Measurements from ENCODE around the gene UGGT2.
"Not testable (repeated sequence)": the region's sequence is repeated elsewhere in the genome, so short reads cannot be mapped to it uniquely, and the experiment has no call there.

The UGGT2 gene

DNA sequence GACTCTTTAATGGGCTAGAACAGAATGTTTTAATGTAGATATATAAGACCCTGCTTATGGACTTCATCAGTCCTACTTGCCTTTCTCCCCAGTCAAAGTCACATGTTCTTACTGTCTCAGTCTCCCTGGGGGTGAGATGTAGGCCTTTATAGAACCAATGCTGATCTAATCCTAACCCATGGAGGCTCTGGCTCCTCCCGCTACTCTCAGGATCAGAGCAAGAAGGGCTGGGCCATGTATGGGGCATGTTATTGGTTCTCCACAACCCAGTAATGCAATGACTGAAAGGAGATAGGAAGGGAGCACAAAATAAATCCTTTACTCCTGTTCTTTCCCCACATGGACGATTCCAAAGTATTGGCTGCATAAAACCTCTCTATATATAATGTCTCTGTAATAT is 82.3 kb downstream of the UGGT2 start:
- no peak for DNase-seq

GRCh38 chr13:95968906-95969305 is 84.3 kb downstream of the UGGT2 start:
- DNase-seq = no peak

DNA sequence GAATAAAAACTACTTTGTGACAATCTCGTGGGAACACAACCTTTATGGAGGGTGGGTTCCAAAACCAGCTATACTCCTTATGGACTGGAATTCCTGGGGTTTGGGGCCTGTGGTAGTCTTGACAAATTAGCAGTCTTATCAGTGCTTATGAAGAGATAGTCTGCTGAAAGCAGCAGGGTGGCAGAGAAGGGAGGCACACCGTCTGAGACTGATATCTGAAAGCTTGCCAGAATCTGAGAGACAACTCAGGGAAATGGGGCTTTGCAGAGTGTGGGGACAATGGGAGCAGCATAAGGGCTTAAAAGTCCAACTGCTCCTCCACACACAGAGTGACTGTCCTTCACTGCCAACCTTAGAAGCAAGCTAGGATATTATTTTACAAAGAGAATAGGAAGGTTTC is 95.9 kb downstream of the UGGT2 start:
- DNase-seq = peak; percentile 34

DNA sequence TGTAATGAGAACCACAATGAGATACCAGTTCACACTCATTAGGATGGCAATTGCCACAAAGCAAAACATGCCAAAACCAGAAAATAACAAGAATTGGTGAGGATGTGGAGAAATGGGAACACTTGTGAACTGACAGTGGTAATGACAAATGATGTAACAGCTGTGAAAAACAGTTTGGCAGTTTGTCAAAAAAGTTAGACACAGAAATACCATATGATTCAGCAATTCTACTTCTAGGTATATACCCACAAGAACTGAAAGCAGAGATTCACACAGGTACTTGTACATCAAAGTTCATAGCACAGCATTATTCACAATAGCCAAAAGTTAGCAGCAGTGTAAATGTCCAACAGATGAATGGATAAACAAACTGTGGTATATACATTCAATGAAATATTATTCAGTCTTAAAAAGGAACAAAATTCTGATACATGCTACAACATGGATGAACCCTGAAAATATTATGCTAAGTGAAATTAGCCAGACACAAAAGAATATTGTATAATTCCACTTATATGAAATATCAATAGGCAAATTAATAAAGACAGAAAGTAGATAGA is 96.5 kb downstream of the UGGT2 start:
- DNase-seq = peak; percentile 22

DNA sequence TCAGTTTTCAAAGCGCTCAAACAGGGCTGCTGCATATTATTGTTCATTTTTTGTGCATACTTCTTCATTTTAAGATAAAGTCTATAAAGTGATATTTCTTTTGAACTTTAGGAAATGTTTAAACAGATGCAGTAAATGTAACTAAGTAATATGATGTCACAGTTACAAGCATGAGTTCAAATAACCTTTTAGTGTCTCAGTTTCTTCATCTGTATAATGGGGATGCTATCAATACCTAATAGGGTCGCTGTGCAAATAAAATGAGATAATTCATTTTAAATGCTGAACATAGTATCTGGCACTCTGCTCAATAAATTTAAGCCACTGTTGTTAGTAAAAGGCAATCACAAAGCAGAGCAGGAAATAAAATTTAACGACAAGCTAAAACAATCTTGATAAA is 97.5 kb downstream of the UGGT2 start:
- DNase-seq = no peak

- no peak for DNase-seq
Observed at GRCh38 chr13:95955255-95955654, 97.9 kb downstream of the UGGT2 start.

GRCh38 chr13:95954266-95954665 is 98.9 kb downstream of the UGGT2 start:
- no peak for DNase-seq

- no peak for DNase-seq
Observed at GRCh38 chr13:95950103-95950502, 103.1 kb downstream of the UGGT2 start.

- peak; percentile 26 for DNase-seq
Observed at GRCh38 chr13:95948656-95949055, 104.5 kb downstream of the UGGT2 start.

DNA sequence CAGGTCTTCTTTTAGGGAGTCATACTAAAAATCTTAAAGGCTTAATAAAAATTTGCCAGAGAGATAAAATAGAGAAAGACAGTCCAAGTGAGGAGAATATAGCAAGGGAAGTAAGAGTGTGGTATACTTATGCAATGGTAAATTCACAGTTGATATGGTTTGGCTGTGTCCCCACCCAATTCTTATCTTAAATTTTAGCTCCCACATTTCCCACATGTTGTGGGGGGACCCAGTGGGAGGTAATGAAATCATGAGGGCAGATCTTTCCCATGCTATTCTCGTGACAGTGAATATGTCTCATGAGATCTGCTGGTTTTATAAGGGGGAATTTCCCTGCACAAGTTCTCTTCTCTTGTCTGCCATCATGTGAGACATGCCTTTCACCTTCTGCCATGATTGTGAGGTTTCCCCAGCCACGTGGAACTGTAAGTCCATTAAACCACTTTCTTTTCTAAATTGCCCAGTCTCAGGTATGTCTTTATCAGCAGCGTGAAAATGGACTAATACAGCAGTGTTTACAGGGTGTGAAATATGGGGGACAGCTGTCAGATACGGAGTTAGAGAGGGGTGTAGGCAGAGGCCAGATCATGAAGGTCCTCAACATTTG is 115.4 kb downstream of the UGGT2 start:
- peak; percentile 76 for DNase-seq

GRCh38 chr13:95931300-95932025 is 121.7 kb downstream of the UGGT2 start:
- no peak for DNase-seq

DNA sequence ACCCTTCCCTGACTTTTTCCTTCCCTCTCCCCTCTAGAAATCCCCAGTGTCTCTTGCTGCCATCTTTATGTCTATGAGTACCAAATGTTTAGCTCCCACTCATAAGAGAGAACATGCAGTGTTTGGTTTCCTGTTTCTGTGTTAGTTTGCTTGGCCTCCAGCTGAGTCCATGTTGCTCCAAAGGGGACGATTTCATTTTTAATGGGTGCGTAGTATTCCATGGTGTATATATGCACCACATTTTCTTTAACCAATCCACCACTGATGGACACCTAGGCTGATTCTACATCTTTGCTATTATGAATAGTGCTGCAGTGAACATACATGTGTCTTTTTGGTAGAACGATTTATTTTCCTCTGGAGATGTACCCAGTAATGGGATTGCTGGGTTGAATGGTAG is 123.8 kb downstream of the UGGT2 start:
- DNase-seq = no peak

- DNase-seq = not testable (repeated sequence)
Observed at GRCh38 chr13:95928367-95928906, 124.8 kb downstream of the UGGT2 start.

DNA sequence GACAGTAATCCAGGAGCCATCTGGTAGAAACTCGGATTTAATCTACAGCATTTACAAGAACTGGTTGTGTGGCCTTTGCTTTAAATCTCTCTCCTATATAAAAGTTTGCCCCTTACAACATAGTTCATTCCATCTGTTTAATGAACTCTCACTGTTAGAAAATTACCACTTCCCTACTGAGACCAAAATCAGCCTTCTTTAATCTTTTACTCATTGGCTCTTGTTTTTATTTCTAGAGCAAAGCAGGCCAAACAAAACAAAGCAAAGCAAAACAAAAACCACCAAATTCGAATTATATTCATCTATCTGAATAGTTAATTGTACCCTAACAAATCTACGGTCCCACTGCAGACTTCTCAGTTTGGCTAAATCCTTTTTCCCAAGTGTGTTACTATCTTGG is 127.0 kb downstream of the UGGT2 start:
- DNase-seq = no peak

- DNase-seq = peak; percentile 70
Observed at GRCh38 chr13:95924389-95924994, 128.7 kb downstream of the UGGT2 start.

- DNase-seq = peak; percentile 6
Observed at GRCh38 chr13:95921485-95921884, 131.7 kb downstream of the UGGT2 start.

DNA sequence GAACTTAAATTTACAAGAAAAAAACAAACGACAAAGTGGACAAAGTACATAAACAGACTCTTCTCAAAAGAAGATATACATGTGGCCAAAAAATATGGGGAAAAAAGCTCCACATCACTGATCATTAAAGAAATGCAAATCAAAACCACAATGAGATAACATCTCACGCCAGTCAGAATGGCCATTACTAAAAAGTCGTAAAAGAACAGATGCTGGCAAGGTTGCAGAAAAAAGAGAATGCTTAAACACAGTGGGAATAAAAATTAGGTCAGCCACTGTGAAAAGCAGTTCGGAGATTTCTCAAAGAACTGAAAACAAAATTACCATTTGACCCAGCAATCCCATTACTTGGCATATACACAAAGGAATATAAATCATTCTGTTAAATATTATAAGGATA is 132.7 kb downstream of the UGGT2 start:
- DNase-seq = no peak

DNA sequence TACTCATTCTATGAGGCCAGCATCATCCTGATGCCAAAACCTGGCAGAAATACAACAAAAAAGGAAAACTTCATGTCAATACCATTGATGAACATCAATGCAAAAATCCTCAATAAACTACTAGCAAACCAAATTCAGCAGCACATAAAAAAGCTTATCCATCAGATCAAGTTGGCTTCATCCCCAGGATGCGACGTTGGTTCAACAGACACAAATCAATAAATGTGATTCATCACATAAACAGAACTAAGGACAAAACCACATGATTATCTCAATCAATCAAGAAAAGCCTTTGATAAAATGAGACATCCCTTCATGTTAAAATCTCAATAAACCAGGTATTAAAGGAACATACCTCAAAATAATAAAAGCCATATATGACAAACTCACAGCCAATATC is 134.3 kb downstream of the UGGT2 start:
- no peak for DNase-seq

DNA sequence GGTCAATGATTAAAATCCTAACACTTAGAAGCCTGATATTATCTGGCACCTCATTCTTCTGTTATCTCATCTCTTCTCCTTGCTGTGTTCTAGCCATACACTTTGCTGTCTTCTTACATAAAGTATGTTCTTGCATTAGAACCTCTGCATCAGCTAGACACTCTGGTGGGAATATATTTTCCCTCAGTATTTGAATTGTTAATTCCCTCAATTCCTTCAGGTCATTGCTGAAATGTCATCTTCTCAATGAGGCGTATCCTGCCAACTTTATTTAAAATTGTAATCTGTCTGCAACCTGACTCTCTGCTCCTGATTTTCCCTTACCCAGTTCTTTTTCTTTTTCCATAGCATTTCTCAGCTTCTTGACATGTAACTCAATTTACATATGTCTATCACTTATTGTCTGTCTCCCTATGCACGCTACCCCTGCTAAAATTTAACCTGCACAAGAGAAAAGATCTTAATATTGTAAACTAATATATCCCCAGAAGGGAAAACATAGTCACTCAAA is 138.2 kb downstream of the UGGT2 start:
- DNase-seq = no peak

- DNase-seq = no peak
Observed at GRCh38 chr13:95906999-95907398, 146.2 kb downstream of the UGGT2 start.

- DNase-seq = no peak
Observed at GRCh38 chr13:95903569-95903968, 149.6 kb downstream of the UGGT2 start.

GRCh38 chr13:95902741-95903140 is 150.5 kb downstream of the UGGT2 start:
- no peak for DNase-seq

- no peak for DNase-seq
Observed at GRCh38 chr13:95898256-95898655, 154.9 kb downstream of the UGGT2 start.

DNA sequence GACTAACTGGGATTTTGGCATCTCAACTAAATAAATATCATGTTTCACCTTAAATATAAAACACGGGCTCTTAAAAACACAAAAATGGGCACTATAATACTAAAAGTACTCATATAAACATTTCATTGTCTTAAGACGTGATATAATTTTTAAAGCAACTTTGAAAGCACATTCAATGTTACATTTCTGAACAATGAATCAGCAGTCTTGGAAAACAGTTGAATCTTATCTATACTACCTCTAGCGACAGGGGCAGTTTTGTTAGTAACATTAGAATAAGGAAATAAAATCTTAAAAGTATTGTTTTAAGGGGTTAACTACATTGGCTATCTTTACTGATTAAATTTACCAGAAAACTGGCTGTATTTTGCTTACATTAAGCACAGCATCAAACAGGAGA is 156.9 kb downstream of the UGGT2 start:
- peak; percentile 57 for DNase-seq
